ENCODE results near the gene VLDLR.

Gene VLDLR

GRCh38 chr9:2620919-2621721 is 467 bp upstream of the VLDLR start:
- DNase-seq (ENCODE audit: low spot score): peak; percentile 89

- DNase-seq (ENCODE audit: low spot score): peak; percentile 44
Measured at GRCh38 chr9:2622461-2623287, 1.1 kb downstream of the VLDLR start.

- DNase-seq (ENCODE audit: low spot score): peak; percentile 53
Measured at GRCh38 chr9:2623288-2624050, 1.9 kb downstream of the VLDLR start.

- no peak for DNase-seq (ENCODE audit: low spot score)
Measured at GRCh38 chr9:2624051-2624682, 2.6 kb downstream of the VLDLR start.

- DNase-seq (ENCODE audit: low spot score): no peak
Measured at GRCh38 chr9:2625427-2625826, 3.8 kb downstream of the VLDLR start.

GRCh38 chr9:2628919-2629318 is 7.3 kb downstream of the VLDLR start:
- DNase-seq (ENCODE audit: low spot score): no peak

- DNase-seq (ENCODE audit: low spot score): no peak
Measured at GRCh38 chr9:2630158-2630557, 8.6 kb downstream of the VLDLR start.

GRCh38 chr9:2631263-2631662 is 9.7 kb downstream of the VLDLR start:
- DNase-seq (ENCODE audit: low spot score): no peak

- DNase-seq (ENCODE audit: low spot score): no peak
Measured at GRCh38 chr9:2634153-2634552, 12.6 kb downstream of the VLDLR start.

- no peak for DNase-seq (ENCODE audit: low spot score)
Measured at GRCh38 chr9:2634818-2635217, 13.2 kb downstream of the VLDLR start.

GRCh38 chr9:2635922-2636321 is 14.3 kb downstream of the VLDLR start:
- DNase-seq (ENCODE audit: low spot score): no peak

GRCh38 chr9:2637390-2637789 is 15.8 kb downstream of the VLDLR start:
- no peak for DNase-seq (ENCODE audit: low spot score)

- no peak for DNase-seq (ENCODE audit: low spot score)
Measured at GRCh38 chr9:2638871-2639673, 17.5 kb downstream of the VLDLR start.

- DNase-seq (ENCODE audit: low spot score): no peak
Measured at GRCh38 chr9:2639786-2640185, 18.2 kb downstream of the VLDLR start.

- no peak for DNase-seq (ENCODE audit: low spot score)
Measured at GRCh38 chr9:2640570-2640969, 19.0 kb downstream of the VLDLR start.

- no peak for DNase-seq (ENCODE audit: low spot score)
Measured at GRCh38 chr9:2641033-2641432, 19.4 kb downstream of the VLDLR start.

GRCh38 chr9:2642068-2642467 is 20.5 kb downstream of the VLDLR start:
- no peak for DNase-seq (ENCODE audit: low spot score)

- no peak for DNase-seq (ENCODE audit: low spot score)
Measured at GRCh38 chr9:2645569-2645968, 24.0 kb downstream of the VLDLR start.

- peak; percentile 73 for DNase-seq (ENCODE audit: low spot score)
Measured at GRCh38 chr9:2655411-2655901, 33.9 kb downstream of the VLDLR start.

GRCh38 chr9:2657427-2657826 is 35.8 kb downstream of the VLDLR start:
- DNase-seq (ENCODE audit: low spot score): no peak

- no peak for DNase-seq (ENCODE audit: low spot score)
Measured at GRCh38 chr9:2662496-2662895, 40.9 kb downstream of the VLDLR start.

Measured in AG08396 (cell line).